ENCODE measurements around the gene STIP1.

STIP1 gene

GRCh38 chr11:64181506-64182411, 4.2 kb upstream of the STIP1 start:
- no peak for TF ChIP-seq CTCF (IDR thresholded peaks at IDR 0.05; ENCODE audit: low read depth, low read length)
- DNase-seq (ENCODE audit: low read depth in 2 of 2): peak; percentile 93
- H3K4me3 ChIP-seq (replicated peaks in 1 of 2; ENCODE audit: low read depth in 2 of 2, low read length in 2 of 2): peak overlapping the region in 1 of 2 donors; percentile 2

GRCh38 chr11:64183890-64184289, 2.1 kb upstream of the STIP1 start:
- no peak overlapping the region for H3K4me3 ChIP-seq (replicated peaks in 1 of 2; ENCODE audit: low read depth in 2 of 2, low read length in 2 of 2)
- TF ChIP-seq CTCF (IDR thresholded peaks at IDR 0.05; ENCODE audit: low read depth, low read length): no peak
- no peak for DNase-seq (ENCODE audit: low read depth in 2 of 2)

- peak overlapping the region; percentile 64 to 75 for H3K4me3 ChIP-seq (replicated peaks in 1 of 2; ENCODE audit: low read depth in 2 of 2, low read length in 2 of 2)
- peak; percentile 46 for TF ChIP-seq CTCF (IDR thresholded peaks at IDR 0.05; ENCODE audit: low read depth, low read length)
- peak; percentile 88 to 91 for DNase-seq (ENCODE audit: low read depth in 2 of 2)
These were observed 737 bp upstream of the STIP1 start for GRCh38 chr11:64185175-64185692.

- peak in 1 of 2 donors; percentile 26 for DNase-seq (ENCODE audit: low read depth in 2 of 2)
- TF ChIP-seq CTCF (IDR thresholded peaks at IDR 0.05; ENCODE audit: low read depth, low read length): no peak
- H3K4me3 ChIP-seq (replicated peaks in 1 of 2; ENCODE audit: low read depth in 2 of 2, low read length in 2 of 2): no peak overlapping the region
These were observed 658 bp downstream of the STIP1 start for GRCh38 chr11:64186492-64187165.

GRCh38 chr11:64192434-64192833, 6.5 kb downstream of the STIP1 start:
- no peak overlapping the region for H3K4me3 ChIP-seq (replicated peaks in 1 of 2; ENCODE audit: low read depth in 2 of 2, low read length in 2 of 2)
- no peak for TF ChIP-seq CTCF (IDR thresholded peaks at IDR 0.05; ENCODE audit: low read depth, low read length)
- no peak for DNase-seq (ENCODE audit: low read depth in 2 of 2)

GRCh38 chr11:64196626-64197025, 10.7 kb downstream of the STIP1 start:
- no peak overlapping the region for H3K4me3 ChIP-seq (replicated peaks in 1 of 2; ENCODE audit: low read depth in 2 of 2, low read length in 2 of 2)
- TF ChIP-seq CTCF (IDR thresholded peaks at IDR 0.05; ENCODE audit: low read depth, low read length): no peak
- DNase-seq (ENCODE audit: low read depth in 2 of 2): no peak

Data from cardiac fibroblast (primary cell).